K562 (cell line): ENCODE results near the gene STX1B. TPM values are rescaled to one million over a fixed set of nuclear protein-coding genes. Genes with fewer than 3 reads are reported as not detected.

Source experiments
- ATF1 ChIP-seq, 2 experiments: fragments of 450-650 bp in 1 of 2; IDR thresholded peaks; 2 replicates each; pipeline ENCODE4 v1.6.1; 2016; ENCODE audit warnings: missing compliant biosample characterization in 1 of 2, missing genetic modification characterization in 1 of 2
- CTBP1 ChIP-seq: fragments of 450-650 bp; IDR thresholded peaks from 2 replicates; pipeline ENCODE4 v1.6.1; 2016; ENCODE audit warnings: borderline replicate concordance
- CXXC5 ChIP-seq: fragments of 250-450 bp; sonication (Bioruptor Pico); IDR thresholded peaks from 2 replicates; pipeline ENCODE4 v1.8.0; 2022; ENCODE audit warnings: inconsistent platforms, mild to moderate bottlenecking, moderate library complexity
- FOSL1 ChIP-seq: fragments of 200-800 bp; sonication (Bioruptor generic); conservative IDR thresholded peaks from 2 replicates; pipeline ENCODE4 v1.6.1; 2016; ENCODE audit warnings: missing genetic modification characterization, missing compliant biosample characterization
- HDAC8 ChIP-seq: fragments of 450-650 bp; IDR thresholded peaks from 2 replicates; pipeline ENCODE4 v1.6.1; 2016; ENCODE audit warnings: mild to moderate bottlenecking, missing genetic modification characterization, moderate library complexity, missing compliant biosample characterization
- HNRNPL ChIP-seq: fragments of 200-400 bp; formaldehyde crosslinking; IDR thresholded peaks from 2 replicates; pipeline ENCODE4 v1.6.1; 2017; ENCODE audit warnings: low read depth, mild to moderate bottlenecking, low read length
- ILF3 ChIP-seq: fragments of 450-650 bp; IDR thresholded peaks from 2 replicates; pipeline ENCODE4 v1.6.1; 2018; ENCODE audit warnings: antibody characterized with exemption, mild to moderate bottlenecking, moderate library complexity, borderline replicate concordance
- MCM3 ChIP-seq: fragments of 450-650 bp; IDR thresholded peaks from 2 replicates; pipeline ENCODE4 v1.6.1; 2016
- MTA1 ChIP-seq: fragments of 450-650 bp; IDR thresholded peaks from 2 replicates; pipeline ENCODE4 v1.6.1; 2017; ENCODE audit warnings: borderline replicate concordance
- MTA2 ChIP-seq: fragments of 450-650 bp; IDR thresholded peaks from 2 replicates; pipeline ENCODE4 v1.6.1; 2016; ENCODE audit warnings: low read depth
- NCOR1 ChIP-seq: fragments of 450-650 bp; IDR thresholded peaks from 2 replicates; pipeline ENCODE4 v1.6.1; 2016; ENCODE audit warnings: mild to moderate bottlenecking, moderate library complexity
- OTX1 ChIP-seq: fragments of 450-650 bp; formaldehyde crosslinking; IDR thresholded peaks from 2 replicates; pipeline ENCODE4 v1.4.0; 2022; ENCODE audit warnings: mild to moderate bottlenecking
- RBBP5 ChIP-seq: fragments of 200-600 bp; sonication (generic); IDR thresholded peaks from 2 replicates; pipeline ENCODE4 v1.6.1; 2012; ENCODE audit warnings: borderline replicate concordance, mild to moderate bottlenecking, low read length, control low read depth, inconsistent platforms; ENCODE audit not compliant: insufficient read depth, poor library complexity, severe bottlenecking
- TOE1 ChIP-seq, 2 experiments: fragments of 450-650 bp in 1 of 2; sonication (generic) in 1 of 2; formaldehyde crosslinking in 1 of 2; IDR thresholded peaks; 2 replicates each; pipeline versions ENCODE4 v1.7.1 to v1.8.0; 2016 to 2022; ENCODE audit warnings: borderline replicate concordance in 2 of 2, mild to moderate bottlenecking in 2 of 2, antibody characterized with exemption in 1 of 2, inconsistent platforms in 1 of 2, low read depth in 1 of 2, missing genetic modification reagents in 1 of 2, moderate library complexity in 1 of 2
- U2AF1 ChIP-seq: fragments of 200-400 bp; formaldehyde crosslinking; optimal IDR thresholded peaks from 2 replicates; pipeline ENCODE3; 2017; ENCODE audit warnings: mild to moderate bottlenecking, low read depth, low read length, moderate library complexity
- ZFP30 ChIP-seq: fragments of 250-450 bp; sonication (Bioruptor Pico); IDR thresholded peaks from 2 replicates; pipeline ENCODE4 v1.8.0; 2022; ENCODE audit warnings: moderate library complexity, mild to moderate bottlenecking, inconsistent platforms, borderline replicate concordance
- ZNF644 ChIP-seq: fragments of 200-800 bp; sonication (Bioruptor generic); IDR thresholded peaks from 2 replicates; pipeline ENCODE4 v1.6.1; 2016; ENCODE audit warnings: low read depth, missing genetic modification characterization, missing compliant biosample characterization
- polyA plus RNA-seq, 8 experiments: library from polyadenylated mRNA; depleted of rRNA in 4 of 8; stranded (reverse) in 5 of 8; unstranded in 3 of 8; fragments of >200 nt; fragmentation: Nextera tagmentation in 2 of 8; fragmentation: Illumina TruSeq in 1 of 8; extraction: Ambion mirVana in 2 of 8; extraction: Trizol in 1 of 8; gene quantifications; 2 replicates each; pipeline versions ENCODE4 v1.2.1 to v1.2.3, GENCODE V29; 2011 to 2014; ENCODE audit warnings: inconsistent platforms in 1 of 8, missing spikeins in 1 of 8
- total RNA-seq, 7 experiments: library from RNA; depleted of rRNA in 6 of 7; stranded (reverse); fragments of >200 nt in 6 of 7; fragmentation: Illumina TruSeq in 2 of 7; extraction: Trizol in 2 of 7; gene quantifications; 2 replicates each; pipeline versions ENCODE4 v1.2.1 to v1.2.3, GENCODE V29; 2011 to 2021; ENCODE audit warnings: low replicate concordance in 1 of 7
- TF ChIP-seq, protein P1 (sequence below), 2 experiments: fragments of 450-650 bp in 1 of 2; sonication (generic) in 1 of 2; formaldehyde crosslinking in 1 of 2; IDR thresholded peaks in 1 of 2; conservative IDR thresholded peaks in 1 of 2; 2 replicates each; pipeline versions ENCODE4 v1.6.1 to v1.8.1; 2016 to 2023; ENCODE audit warnings: mild to moderate bottlenecking in 2 of 2, moderate library complexity in 2 of 2, inconsistent platforms in 1 of 2, missing genetic modification reagents in 1 of 2
- TF ChIP-seq, protein P2 (sequence below): fragments of 250-450 bp; sonication (Bioruptor Pico); IDR thresholded peaks from 2 replicates; pipeline ENCODE4 v1.4.0; 2020
- TF ChIP-seq, protein P3 (sequence below): fragments of 250-450 bp; sonication (Bioruptor Pico); IDR thresholded peaks from 2 replicates; pipeline ENCODE4 v1.9.0; 2021; ENCODE audit warnings: mild to moderate bottlenecking
- TF ChIP-seq, protein P4 (sequence below): fragments of 200-800 bp; sonication (Bioruptor generic); IDR thresholded peaks from 2 replicates; pipeline ENCODE4 v1.6.1; 2016; ENCODE audit warnings: missing genetic modification characterization, missing compliant biosample characterization

The STX1B gene
- total and polyA plus RNA-seq, 9 of the 15 experiments (the other 6 are each of a cell fraction or from before 2014, with no cell fraction given), result 0.07 to 2.5 (median 0.86) TPM

DNA sequence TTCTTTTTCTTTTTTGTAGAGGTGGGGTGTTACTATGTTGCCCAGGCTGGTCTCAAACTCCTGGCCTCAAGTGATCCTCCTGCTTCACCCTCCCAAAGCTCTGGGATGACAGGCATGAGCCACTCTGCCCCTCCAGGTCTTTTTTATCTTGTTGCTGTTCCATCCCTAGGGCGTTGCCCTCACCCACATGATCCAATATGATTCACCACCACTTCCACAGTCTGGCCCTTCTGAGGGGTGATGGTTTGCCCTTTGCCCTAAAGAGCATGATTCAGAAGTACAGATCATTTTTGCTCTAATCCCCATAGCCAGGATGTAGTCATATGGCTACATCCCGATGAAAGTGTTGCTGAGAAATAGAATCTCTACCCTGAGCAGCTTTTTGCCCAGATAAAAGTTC, 41.7 kb upstream of the STX1B start (continued):
- TF ChIP-seq ATF1 (CRISPR knock-in tag; IDR thresholded peaks at IDR 0.05) (no peak), ATF1 (tag; IDR thresholded peaks at IDR 0.05) (no peak), MCM3 (no peak), RBBP5 (no peak), HDAC8 (tag) (no peak), HNRNPL (no peak), ILF3 (no peak), CTBP1 (peak; percentile 75; the same call in 1 of the 2 replicates), NCOR1 (peak; percentile 38; the same call in 1 of the 2 replicates), MTA1 (no peak), MTA2 (no peak), ZFP30 (no peak), ZNF644 (tag) (no peak), CXXC5 (CRISPR knock-in tag) (no peak), U2AF1 (no peak), FOSL1 (tag) (peak; percentile 97), OTX1 (CRISPR knock-in tag) (no peak), TOE1 (IDR thresholded peaks at IDR 0.05; ENCODE audit: borderline replicate concordance) (peak; percentile 21; the same call in 1 of the 2 replicates), TOE1 (CRISPR knock-in tag; IDR thresholded peaks at IDR 0.05; ENCODE audit: borderline replicate concordance, low read depth) (no peak)
- TF ChIP-seq, protein P1, sequence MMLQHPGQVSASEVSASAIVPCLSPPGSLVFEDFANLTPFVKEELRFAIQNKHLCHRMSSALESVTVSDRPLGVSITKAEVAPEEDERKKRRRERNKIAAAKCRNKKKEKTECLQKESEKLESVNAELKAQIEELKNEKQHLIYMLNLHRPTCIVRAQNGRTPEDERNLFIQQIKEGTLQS (IDR thresholded peaks at IDR 0.05), result peak; percentile 69
- TF ChIP-seq, protein P1 (CRISPR knock-in tag; conservative IDR thresholded peaks at IDR 0.05), result no peak
- TF ChIP-seq, protein P2, sequence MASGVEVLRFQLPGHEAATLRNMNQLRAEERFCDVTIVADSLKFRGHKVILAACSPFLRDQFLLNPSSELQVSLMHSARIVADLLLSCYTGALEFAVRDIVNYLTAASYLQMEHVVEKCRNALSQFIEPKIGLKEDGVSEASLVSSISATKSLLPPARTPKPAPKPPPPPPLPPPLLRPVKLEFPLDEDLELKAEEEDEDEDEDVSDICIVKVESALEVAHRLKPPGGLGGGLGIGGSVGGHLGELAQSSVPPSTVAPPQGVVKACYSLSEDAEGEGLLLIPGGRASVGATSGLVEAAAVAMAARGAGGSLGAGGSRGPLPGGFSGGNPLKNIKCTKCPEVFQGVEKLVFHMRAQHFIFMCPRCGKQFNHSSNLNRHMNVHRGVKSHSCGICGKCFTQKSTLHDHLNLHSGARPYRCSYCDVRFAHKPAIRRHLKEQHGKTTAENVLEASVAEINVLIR (CRISPR knock-in tag), result no peak
- TF ChIP-seq, protein P3, sequence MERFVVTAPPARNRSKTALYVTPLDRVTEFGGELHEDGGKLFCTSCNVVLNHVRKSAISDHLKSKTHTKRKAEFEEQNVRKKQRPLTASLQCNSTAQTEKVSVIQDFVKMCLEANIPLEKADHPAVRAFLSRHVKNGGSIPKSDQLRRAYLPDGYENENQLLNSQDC, result no peak
- TF ChIP-seq, protein P4, sequence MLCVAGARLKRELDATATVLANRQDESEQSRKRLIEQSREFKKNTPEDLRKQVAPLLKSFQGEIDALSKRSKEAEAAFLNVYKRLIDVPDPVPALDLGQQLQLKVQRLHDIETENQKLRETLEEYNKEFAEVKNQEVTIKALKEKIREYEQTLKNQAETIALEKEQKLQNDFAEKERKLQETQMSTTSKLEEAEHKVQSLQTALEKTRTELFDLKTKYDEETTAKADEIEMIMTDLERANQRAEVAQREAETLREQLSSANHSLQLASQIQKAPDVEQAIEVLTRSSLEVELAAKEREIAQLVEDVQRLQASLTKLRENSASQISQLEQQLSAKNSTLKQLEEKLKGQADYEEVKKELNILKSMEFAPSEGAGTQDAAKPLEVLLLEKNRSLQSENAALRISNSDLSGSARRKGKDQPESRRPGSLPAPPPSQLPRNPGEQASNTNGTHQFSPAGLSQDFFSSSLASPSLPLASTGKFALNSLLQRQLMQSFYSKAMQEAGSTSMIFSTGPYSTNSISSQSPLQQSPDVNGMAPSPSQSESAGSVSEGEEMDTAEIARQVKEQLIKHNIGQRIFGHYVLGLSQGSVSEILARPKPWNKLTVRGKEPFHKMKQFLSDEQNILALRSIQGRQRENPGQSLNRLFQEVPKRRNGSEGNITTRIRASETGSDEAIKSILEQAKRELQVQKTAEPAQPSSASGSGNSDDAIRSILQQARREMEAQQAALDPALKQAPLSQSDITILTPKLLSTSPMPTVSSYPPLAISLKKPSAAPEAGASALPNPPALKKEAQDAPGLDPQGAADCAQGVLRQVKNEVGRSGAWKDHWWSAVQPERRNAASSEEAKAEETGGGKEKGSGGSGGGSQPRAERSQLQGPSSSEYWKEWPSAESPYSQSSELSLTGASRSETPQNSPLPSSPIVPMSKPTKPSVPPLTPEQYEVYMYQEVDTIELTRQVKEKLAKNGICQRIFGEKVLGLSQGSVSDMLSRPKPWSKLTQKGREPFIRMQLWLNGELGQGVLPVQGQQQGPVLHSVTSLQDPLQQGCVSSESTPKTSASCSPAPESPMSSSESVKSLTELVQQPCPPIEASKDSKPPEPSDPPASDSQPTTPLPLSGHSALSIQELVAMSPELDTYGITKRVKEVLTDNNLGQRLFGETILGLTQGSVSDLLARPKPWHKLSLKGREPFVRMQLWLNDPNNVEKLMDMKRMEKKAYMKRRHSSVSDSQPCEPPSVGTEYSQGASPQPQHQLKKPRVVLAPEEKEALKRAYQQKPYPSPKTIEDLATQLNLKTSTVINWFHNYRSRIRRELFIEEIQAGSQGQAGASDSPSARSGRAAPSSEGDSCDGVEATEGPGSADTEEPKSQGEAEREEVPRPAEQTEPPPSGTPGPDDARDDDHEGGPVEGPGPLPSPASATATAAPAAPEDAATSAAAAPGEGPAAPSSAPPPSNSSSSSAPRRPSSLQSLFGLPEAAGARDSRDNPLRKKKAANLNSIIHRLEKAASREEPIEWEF (CRISPR knock-in tag), result no peak
